ENCODE data around the gene CRY2.
A peak's percentile ranks its signal among the peaks of the same experiment; 100 is the strongest.
"Not testable (repeated sequence)": the region's sequence is repeated elsewhere in the genome, so short reads cannot be mapped to it uniquely, and the experiment has no call there.

CRY2 gene

GRCh38 chr11:45846974-45847910 is at the start of gene CRY2:
Gene CRY2, plus strand, starts transcription at chr11:45847475. Its CDS starts 16 bp downstream, at chr11:45847491.
- DNase-seq, result peak; percentile 99

GRCh38 chr11:45798793-45799441 is 48.4 kb upstream of the CRY2 start:
- DNase-seq, result no peak

GRCh38 chr11:45799562-45799961 is 47.7 kb upstream of the CRY2 start:
- no peak for DNase-seq

GRCh38 chr11:45800261-45800660 is 47.0 kb upstream of the CRY2 start:
- DNase-seq, result no peak

- peak; percentile 63 for DNase-seq
Measured at GRCh38 chr11:45801723-45802315, 45.5 kb upstream of the CRY2 start.

DNA sequence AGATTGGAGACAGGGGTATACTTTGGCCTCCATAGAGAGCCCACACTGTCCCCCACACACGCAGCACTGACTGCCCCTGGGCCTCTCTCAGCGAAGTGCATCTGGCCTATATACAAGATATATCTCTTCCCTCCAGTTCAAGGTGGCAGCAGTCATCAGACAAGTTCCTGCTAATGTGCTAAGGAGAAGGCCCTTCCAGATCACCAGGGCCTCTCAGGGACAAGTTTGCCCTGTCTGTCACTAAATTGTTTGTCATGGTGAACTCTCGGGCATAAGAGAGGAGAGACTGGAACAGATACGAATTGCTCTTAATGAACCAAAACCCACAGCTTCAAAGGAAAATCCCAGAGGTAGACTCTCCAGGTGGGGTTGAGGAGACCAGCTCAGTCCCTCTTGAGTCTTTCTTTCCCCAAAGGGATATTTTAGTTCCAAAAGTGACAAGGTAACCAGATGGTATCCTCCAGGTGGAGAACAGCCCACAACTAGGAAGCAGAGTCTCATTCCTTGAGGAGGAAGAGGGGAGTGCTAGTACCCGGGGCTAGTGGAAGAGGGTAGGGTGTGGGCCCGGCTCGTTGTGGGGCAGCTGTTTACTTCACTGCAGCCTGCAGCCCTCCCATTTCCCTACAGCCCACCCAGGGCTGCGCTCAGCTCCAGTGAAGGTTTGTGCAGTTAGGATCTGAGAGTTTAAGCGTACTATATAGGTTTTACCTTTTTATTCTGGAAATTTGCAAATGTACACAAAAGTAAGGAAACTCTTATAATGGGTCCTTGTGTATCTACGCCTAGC is 44.6 kb upstream of the CRY2 start:
- no peak for DNase-seq

DNA sequence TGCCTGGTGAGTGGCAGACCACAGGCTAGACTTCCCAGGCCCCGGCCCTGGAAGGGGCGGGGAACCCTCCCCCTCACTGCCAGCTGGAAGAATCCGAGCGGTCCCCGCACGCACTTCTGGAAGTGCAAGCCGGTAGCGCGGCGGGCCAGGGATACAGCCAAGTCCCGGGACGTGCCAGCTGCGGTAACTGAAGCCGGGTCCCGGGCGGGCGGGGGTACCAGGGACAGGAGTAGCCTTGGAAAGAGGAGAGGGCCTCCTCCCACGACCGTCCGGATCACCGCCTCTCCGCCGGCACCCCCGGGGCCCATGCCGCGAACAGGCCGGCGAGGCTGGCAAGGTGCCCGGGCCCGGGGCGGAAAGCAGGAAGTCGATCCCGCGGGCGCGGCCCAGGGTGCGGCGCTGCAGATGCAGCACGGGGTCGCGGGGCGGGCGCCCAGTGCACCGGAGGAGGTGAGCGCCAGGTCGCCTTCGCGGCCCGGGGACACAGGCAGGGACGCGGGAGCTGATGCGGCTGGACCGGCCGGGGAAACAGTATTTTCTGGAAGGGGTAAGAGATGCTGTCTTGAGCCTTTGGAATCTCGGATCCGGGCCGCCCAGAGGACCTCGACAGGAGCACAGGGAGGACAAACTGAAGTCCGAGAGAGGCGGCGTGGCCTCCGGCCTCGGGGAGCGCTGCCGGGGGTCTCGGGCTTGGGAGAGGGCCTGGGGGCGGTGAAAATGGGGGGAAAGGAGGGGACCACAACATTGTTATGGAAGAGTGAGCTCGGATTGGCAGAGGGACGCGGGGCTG is 43.1 kb upstream of the CRY2 start:
- peak; percentile 72 for DNase-seq

GRCh38 chr11:45804761-45805304 is 42.4 kb upstream of the CRY2 start, which contains the start of gene SLC35C1:
Gene SLC35C1, plus strand, starts transcription at chr11:45805149. Its CDS starts 653 bp downstream, at chr11:45805802.
- peak; percentile 99 for DNase-seq

- peak; percentile 56 for DNase-seq
Measured at GRCh38 chr11:45805305-45806071, 41.8 kb upstream of the CRY2 start.

DNA sequence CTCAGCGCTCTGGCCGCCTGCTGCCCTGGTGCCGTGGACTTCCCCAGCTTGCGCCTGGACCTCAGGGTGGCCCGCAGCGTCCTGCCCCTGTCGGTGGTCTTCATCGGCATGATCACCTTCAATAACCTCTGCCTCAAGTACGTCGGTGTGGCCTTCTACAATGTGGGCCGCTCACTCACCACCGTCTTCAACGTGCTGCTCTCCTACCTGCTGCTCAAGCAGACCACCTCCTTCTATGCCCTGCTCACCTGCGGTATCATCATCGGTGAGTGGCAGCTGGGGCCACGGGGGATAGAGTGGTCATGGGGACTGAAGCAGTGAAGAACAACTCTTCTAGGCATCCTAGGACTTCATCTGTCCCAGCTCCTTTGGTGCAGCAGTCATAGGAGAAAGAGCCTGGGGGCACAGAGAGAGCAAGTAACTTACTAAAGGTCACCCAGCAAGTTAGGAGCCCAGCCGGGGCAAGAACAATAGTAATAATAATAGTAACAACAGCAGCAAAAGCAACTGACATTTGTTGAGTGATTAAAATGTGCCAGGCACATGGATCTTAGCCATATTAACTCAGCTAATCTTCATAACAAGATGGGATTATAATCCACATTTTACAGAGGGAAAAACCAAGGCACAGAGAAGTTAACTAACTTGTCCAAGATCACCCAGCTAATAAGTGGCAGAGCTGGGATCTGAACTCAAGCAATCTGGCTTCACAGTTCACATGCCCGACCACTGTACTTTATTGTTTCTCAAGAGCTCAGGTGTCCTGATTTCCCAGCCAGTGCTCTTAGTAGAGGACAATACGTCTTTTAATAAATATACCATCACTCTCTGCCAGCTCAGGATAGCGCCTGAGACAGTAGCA is 41.0 kb upstream of the CRY2 start:
- no peak for DNase-seq

DNA sequence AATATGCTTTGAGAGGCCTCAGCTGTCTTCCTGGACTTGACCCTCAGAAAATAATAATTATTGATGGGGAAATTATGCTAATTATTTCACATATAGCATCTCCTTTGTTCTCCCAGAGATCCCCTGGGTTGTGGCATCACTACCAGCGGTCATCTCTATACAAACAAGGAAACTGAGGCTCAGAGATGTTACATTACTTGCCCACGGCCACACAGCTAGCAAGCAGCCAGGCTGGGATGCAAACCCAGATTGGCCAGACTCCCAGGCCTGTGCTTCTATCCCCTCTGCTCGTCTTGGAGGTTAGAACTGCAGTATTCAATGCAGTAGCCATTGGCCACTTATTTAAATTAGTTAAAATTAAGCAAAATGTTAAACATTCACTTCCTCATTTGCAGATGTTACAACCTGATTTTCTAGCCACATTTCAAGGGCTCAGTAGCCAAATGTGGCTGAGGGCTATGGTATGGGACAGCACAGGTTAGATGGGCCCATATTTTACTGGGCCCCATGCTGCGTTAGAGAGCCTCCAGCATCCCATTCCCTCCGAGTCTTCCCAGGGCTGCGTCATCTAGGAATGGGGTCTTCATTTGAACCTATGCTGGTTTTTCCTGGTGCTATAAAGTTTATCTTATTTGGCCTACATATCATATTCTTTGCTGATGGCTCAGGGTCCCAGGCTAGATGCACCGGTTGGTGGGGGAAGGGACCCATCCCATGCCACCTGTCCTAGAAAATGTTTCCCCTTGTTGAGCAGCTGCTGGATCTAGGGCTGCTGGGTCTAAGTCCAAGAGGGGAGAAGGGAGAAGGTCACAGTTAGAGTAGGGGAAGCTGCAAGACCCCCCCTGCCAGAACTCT is 40.1 kb upstream of the CRY2 start:
- DNase-seq, result peak; percentile 57

DNA sequence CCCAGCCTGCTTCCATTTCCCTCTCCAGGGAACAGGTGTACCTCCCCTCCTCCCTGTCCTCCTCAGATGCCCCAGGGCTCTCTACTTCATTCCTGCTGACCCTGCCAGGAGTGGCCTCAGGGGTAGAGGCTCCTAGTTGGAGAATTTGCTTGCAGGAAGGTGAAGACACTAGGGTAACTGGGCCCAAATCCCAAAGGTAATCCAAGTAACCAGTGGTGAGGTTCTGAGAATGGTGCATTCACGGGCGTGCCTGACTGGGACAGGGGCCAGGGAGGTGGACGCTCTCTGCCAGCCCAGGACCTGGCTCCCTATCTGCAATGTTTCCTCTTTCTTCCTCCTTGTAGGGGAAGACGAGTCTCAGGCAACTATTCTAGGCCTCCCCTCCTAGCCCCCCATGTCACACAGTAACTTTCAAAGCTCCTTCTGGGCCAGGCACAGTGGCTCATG is 39.5 kb upstream of the CRY2 start:
- no peak for DNase-seq

DNA sequence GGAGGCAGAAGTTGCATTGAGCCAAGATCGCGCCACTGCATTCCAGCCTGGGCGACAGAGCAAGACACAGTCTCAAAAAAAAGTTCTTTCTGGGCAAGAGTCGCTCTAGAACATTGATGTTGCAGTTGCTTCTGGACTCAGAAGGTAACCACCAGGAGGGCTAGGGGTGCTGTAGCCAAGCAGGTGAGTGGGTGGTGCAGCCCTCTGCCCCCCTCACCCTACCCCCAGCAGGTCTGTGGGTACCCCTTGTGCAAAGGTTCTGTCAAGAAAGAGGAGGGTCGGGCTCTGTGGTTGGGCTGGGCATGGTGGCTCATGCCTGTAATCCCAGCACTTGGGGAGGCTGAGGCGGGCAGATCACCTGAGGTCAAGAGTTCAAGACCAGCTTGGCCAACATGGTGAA is 38.8 kb upstream of the CRY2 start:
- DNase-seq, result not testable (repeated sequence)

DNA sequence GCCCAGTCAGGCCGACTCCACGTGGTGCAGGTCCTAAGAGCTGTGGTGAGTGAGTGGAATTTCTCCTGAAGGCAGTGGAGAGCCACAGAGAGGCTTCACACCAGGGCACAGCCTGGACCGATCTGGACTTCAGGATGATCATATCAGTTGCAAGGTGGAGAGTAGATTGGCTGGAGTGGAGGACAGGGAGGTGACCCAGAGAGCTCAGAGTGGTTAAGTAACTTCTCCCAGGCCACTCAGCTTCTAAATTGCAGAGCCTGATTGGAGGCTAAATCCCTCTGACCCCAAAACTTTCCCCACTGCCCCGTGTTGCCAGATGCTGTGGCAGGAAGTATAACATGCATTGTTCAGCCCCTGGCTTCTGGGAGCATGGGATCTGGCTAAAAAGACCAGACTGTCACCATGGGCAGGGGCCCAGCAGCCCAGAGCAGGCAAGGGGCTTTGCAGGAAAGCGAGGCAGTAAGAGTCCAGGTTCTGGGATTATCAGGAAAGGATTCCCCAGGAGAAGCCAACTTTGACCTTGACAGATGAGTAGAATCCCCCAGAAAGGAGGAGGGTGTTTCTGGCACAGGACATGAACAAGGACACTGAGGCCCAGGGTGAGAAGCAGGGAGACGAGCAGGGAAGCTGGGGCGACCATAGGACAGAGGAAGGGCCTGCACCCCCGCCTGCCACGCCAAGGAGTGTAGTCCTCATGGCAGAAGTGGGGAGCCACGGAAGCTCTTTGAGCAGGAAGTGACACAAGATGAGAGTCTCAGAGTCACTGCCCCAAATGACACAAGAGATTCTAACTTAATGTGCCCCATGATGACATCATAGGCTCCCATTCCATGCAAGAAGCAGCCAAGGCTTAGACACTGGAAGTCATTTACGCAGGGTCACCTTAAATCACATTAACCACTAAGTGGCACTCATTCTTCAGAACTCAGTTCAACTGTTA is 37.5 kb upstream of the CRY2 start:
- no peak for DNase-seq

GRCh38 chr11:45810431-45811108 is 36.7 kb upstream of the CRY2 start:
- DNase-seq, result no peak

GRCh38 chr11:45811109-45811435 is 36.2 kb upstream of the CRY2 start:
- DNase-seq, result no peak
